Measurements from ENCODE around the gene DNAI7.

DNAI7 gene

GRCh38 chr12:25195056-25195971, at the start of gene DNAI7, which contains the start of gene ETFRF1:
Gene DNAI7 (minus strand): TSS chr12:25195160. CDS start chr12:25195078, 82 bp downstream.
Gene ETFRF1 (plus strand): TSS chr12:25195237. CDS start chr12:25203957, 8,720 bp downstream.
- DNase-seq = peak; percentile 95

- no peak for DNase-seq
Measured at GRCh38 chr12:25243680-25243990, 48.7 kb upstream of the DNAI7 start.

GRCh38 chr12:25242981-25243679, 48.2 kb upstream of the DNAI7 start:
- DNase-seq = no peak

GRCh38 chr12:25241167-25242020, 46.4 kb upstream of the DNAI7 start:
- peak; percentile 22 for DNase-seq

- DNase-seq = no peak
Measured at GRCh38 chr12:25236626-25237025, 41.7 kb upstream of the DNAI7 start.

- DNase-seq = no peak
Measured at GRCh38 chr12:25236190-25236589, 41.2 kb upstream of the DNAI7 start.

GRCh38 chr12:25213338-25213737, 18.4 kb upstream of the DNAI7 start:
- no peak for DNase-seq

GRCh38 chr12:25208554-25208953, 13.6 kb upstream of the DNAI7 start:
- DNase-seq = no peak

- no peak for DNase-seq
Measured at GRCh38 chr12:25207846-25208245, 12.9 kb upstream of the DNAI7 start.

GRCh38 chr12:25207411-25207810, 12.5 kb upstream of the DNAI7 start:
- DNase-seq = no peak

GRCh38 chr12:25202137-25202536, 7.2 kb upstream of the DNAI7 start:
- no peak for DNase-seq

GRCh38 chr12:25200703-25201102, 5.7 kb upstream of the DNAI7 start:
- no peak for DNase-seq

GRCh38 chr12:25197608-25198007, 2.6 kb upstream of the DNAI7 start:
- no peak for DNase-seq

GRCh38 chr12:25194722-25195055, 271 bp downstream of the DNAI7 start:
- DNase-seq = no peak

- no peak for DNase-seq
Measured at GRCh38 chr12:25194214-25194613, 746 bp downstream of the DNAI7 start.

GRCh38 chr12:25190793-25191192, 4.2 kb downstream of the DNAI7 start:
- DNase-seq = no peak

- no peak for DNase-seq
Measured at GRCh38 chr12:25189656-25190055, 5.3 kb downstream of the DNAI7 start.

- DNase-seq = no peak
Measured at GRCh38 chr12:25187781-25188180, 7.2 kb downstream of the DNAI7 start.

GRCh38 chr12:25186788-25187402, 8.1 kb downstream of the DNAI7 start:
- no peak for DNase-seq

- DNase-seq = no peak
Measured at GRCh38 chr12:25186038-25186787, 8.7 kb downstream of the DNAI7 start.

- no peak for DNase-seq
Measured at GRCh38 chr12:25184132-25184531, 10.8 kb downstream of the DNAI7 start.

- no peak for DNase-seq
Measured at GRCh38 chr12:25182765-25183164, 12.2 kb downstream of the DNAI7 start.
